ENCODE measurements around the gene SNW1. TPM values are rescaled to one million over a fixed set of nuclear protein-coding genes. Genes with fewer than 3 reads are reported as not detected.
"Not testable (repeated sequence)": the region's sequence is repeated elsewhere in the genome, so short reads cannot be mapped to it uniquely, and the experiment has no call there.

SNW1 gene
- total and polyA plus RNA-seq, 2 donors (not counting 1 experiment from before 2014, with no cell fraction given) = 57.0 to 60.2 TPM

GRCh38 chr14:77782202-77782601, 21.2 kb upstream of the SNW1 start:
- TF ChIP-seq EZH2 (IDR thresholded peaks at IDR 0.05; ENCODE audit: low read length, missing control alignments) (no peak), CTCF (conservative IDR thresholded peaks at IDR 0.05 in 1 of 2, IDR thresholded peaks at IDR 0.05 in 1 of 2; ENCODE audit: low read depth in 1 of 2, low read length in 2 of 2) (no peak)
- Histone ChIP-seq H3K4me1 (ENCODE audit: control insufficient read depth, extremely low read depth, insufficient read depth, low read length) (no peaks in the 10 kb centered on the region), H3K9me3 (ENCODE audit: control insufficient read depth, insufficient read depth, low read depth, low read length) (no peaks in the 10 kb centered on the region), H3K4me2 (ENCODE audit: extremely low read depth, insufficient read depth, low read length) (no peak overlapping the region), H3K27me3 (ENCODE audit: control insufficient read depth, insufficient read depth, low read length) (no peaks in the 10 kb centered on the region), H2AFZ (ENCODE audit: low read length) (no peak overlapping the region), H3K27ac (ENCODE audit: insufficient read depth, low read length) (no peak overlapping the region), H4K20me1 (ENCODE audit: control insufficient read depth, extremely low read depth, insufficient read depth, low read length) (no peaks in the 10 kb centered on the region), H3K4me3 (replicated peaks in 1 of 4; ENCODE audit: control extremely low read depth in 1 of 4, insufficient read depth in 1 of 4, low read depth in 3 of 4, low read length in 4 of 4) (no peak overlapping the region), H3K9ac (ENCODE audit: insufficient read depth, low read length) (no peak overlapping the region), H3K36me3 (ENCODE audit: control insufficient read depth, insufficient read depth, low read length) (no peaks in the 10 kb centered on the region), H3K79me2 (ENCODE audit: control insufficient read depth, insufficient read depth, low read length) (no peaks in the 10 kb centered on the region)
- DNase-seq (ENCODE audit: low read depth in 2 of 2) = no peak

GRCh38 chr14:77773966-77774365, 13.0 kb upstream of the SNW1 start:
- not testable (repeated sequence) for DNase-seq (ENCODE audit: low read depth in 2 of 2); H3K4me1 ChIP-seq (ENCODE audit: control insufficient read depth, extremely low read depth, insufficient read depth, low read length); H3K79me2 ChIP-seq (ENCODE audit: control insufficient read depth, insufficient read depth, low read length); H3K4me3 ChIP-seq (replicated peaks in 1 of 4; ENCODE audit: control extremely low read depth in 1 of 4, insufficient read depth in 1 of 4, low read depth in 3 of 4, low read length in 4 of 4); H4K20me1 ChIP-seq (ENCODE audit: control insufficient read depth, extremely low read depth, insufficient read depth, low read length); H2AFZ ChIP-seq (ENCODE audit: low read length); H3K36me3 ChIP-seq (ENCODE audit: control insufficient read depth, insufficient read depth, low read length); H3K4me2 ChIP-seq (ENCODE audit: extremely low read depth, insufficient read depth, low read length); H3K27me3 ChIP-seq (ENCODE audit: control insufficient read depth, insufficient read depth, low read length); H3K27ac ChIP-seq (ENCODE audit: insufficient read depth, low read length); H3K9me3 ChIP-seq (ENCODE audit: control insufficient read depth, insufficient read depth, low read depth, low read length); H3K9ac ChIP-seq (ENCODE audit: insufficient read depth, low read length)

- not testable (repeated sequence) for H3K4me3 ChIP-seq (replicated peaks in 1 of 4; ENCODE audit: control extremely low read depth in 1 of 4, insufficient read depth in 1 of 4, low read depth in 3 of 4, low read length in 4 of 4); H3K79me2 ChIP-seq (ENCODE audit: control insufficient read depth, insufficient read depth, low read length); H3K4me2 ChIP-seq (ENCODE audit: extremely low read depth, insufficient read depth, low read length); H3K9ac ChIP-seq (ENCODE audit: insufficient read depth, low read length); H3K27me3 ChIP-seq (ENCODE audit: control insufficient read depth, insufficient read depth, low read length); H4K20me1 ChIP-seq (ENCODE audit: control insufficient read depth, extremely low read depth, insufficient read depth, low read length); H2AFZ ChIP-seq (ENCODE audit: low read length); H3K27ac ChIP-seq (ENCODE audit: insufficient read depth, low read length); H3K9me3 ChIP-seq (ENCODE audit: control insufficient read depth, insufficient read depth, low read depth, low read length); DNase-seq (ENCODE audit: low read depth in 2 of 2); H3K4me1 ChIP-seq (ENCODE audit: control insufficient read depth, extremely low read depth, insufficient read depth, low read length); H3K36me3 ChIP-seq (ENCODE audit: control insufficient read depth, insufficient read depth, low read length)
These were observed 7.6 kb upstream of the SNW1 start for GRCh38 chr14:77768442-77769069.

- Histone ChIP-seq H3K27ac (ENCODE audit: insufficient read depth, low read length) (no peak overlapping the region), H3K4me2 (ENCODE audit: extremely low read depth, insufficient read depth, low read length) (no peak overlapping the region), H3K79me2 (ENCODE audit: control insufficient read depth, insufficient read depth, low read length) (peaks cover 19% of the 10 kb centered on the region), H3K4me1 (ENCODE audit: control insufficient read depth, extremely low read depth, insufficient read depth, low read length) (peaks cover 6% of the 10 kb centered on the region), H3K9ac (ENCODE audit: insufficient read depth, low read length) (no peak overlapping the region), H3K4me3 (replicated peaks in 1 of 4; ENCODE audit: control extremely low read depth in 1 of 4, insufficient read depth in 1 of 4, low read depth in 3 of 4, low read length in 4 of 4) (no peak overlapping the region), H3K9me3 (ENCODE audit: control insufficient read depth, insufficient read depth, low read depth, low read length) (no peaks in the 10 kb centered on the region), H4K20me1 (ENCODE audit: control insufficient read depth, extremely low read depth, insufficient read depth, low read length) (no peaks in the 10 kb centered on the region), H3K27me3 (ENCODE audit: control insufficient read depth, insufficient read depth, low read length) (no peaks in the 10 kb centered on the region), H3K36me3 (ENCODE audit: control insufficient read depth, insufficient read depth, low read length) (no peaks in the 10 kb centered on the region), H2AFZ (ENCODE audit: low read length) (no peak overlapping the region)
- no peak for DNase-seq (ENCODE audit: low read depth in 2 of 2)
- TF ChIP-seq CTCF (conservative IDR thresholded peaks at IDR 0.05 in 1 of 2, IDR thresholded peaks at IDR 0.05 in 1 of 2; ENCODE audit: low read depth in 1 of 2, low read length in 2 of 2) = no peak
- no peak for TF ChIP-seq EZH2 (IDR thresholded peaks at IDR 0.05; ENCODE audit: low read length, missing control alignments)
These were observed 3.0 kb upstream of the SNW1 start for GRCh38 chr14:77763978-77764377.

Data from fibroblast of lung (primary cell).